ENCODE results near the gene CYTH1.

Gene CYTH1

GRCh38 chr17:78704594-78704993, 77.5 kb downstream of the CYTH1 start:
- H3K4me3 ChIP-seq (replicated peaks; ENCODE audit: low read depth, low read length) = no peak overlapping the region
- no peak for TF ChIP-seq CTCF (IDR thresholded peaks at IDR 0.05; ENCODE audit: low read depth, low read length, missing control alignments)
- no peak for DNase-seq (ENCODE audit: extremely low read depth, low read depth)

- no peak for TF ChIP-seq CTCF (IDR thresholded peaks at IDR 0.05; ENCODE audit: low read depth, low read length, missing control alignments)
- DNase-seq (ENCODE audit: extremely low read depth, low read depth) = no peak
- H3K4me3 ChIP-seq (replicated peaks; ENCODE audit: low read depth, low read length) = no peak overlapping the region
Measured at GRCh38 chr17:78697554-78698343, 84.3 kb downstream of the CYTH1 start.

- DNase-seq (ENCODE audit: extremely low read depth, low read depth) = no peak
- TF ChIP-seq CTCF (IDR thresholded peaks at IDR 0.05; ENCODE audit: low read depth, low read length, missing control alignments) = no peak
- H3K4me3 ChIP-seq (replicated peaks; ENCODE audit: low read depth, low read length) = no peak overlapping the region
Measured at GRCh38 chr17:78697122-78697521, 85.0 kb downstream of the CYTH1 start.

GRCh38 chr17:78696016-78696982, 85.8 kb downstream of the CYTH1 start:
- TF ChIP-seq CTCF (IDR thresholded peaks at IDR 0.05; ENCODE audit: low read depth, low read length, missing control alignments) = no peak
- DNase-seq (ENCODE audit: extremely low read depth, low read depth) = no peak
- H3K4me3 ChIP-seq (replicated peaks; ENCODE audit: low read depth, low read length) = no peak overlapping the region

GRCh38 chr17:78694805-78695531, 87.1 kb downstream of the CYTH1 start:
- H3K4me3 ChIP-seq (replicated peaks; ENCODE audit: low read depth, low read length) = no peak overlapping the region
- no peak for TF ChIP-seq CTCF (IDR thresholded peaks at IDR 0.05; ENCODE audit: low read depth, low read length, missing control alignments)
- DNase-seq (ENCODE audit: extremely low read depth, low read depth) = no peak

- TF ChIP-seq CTCF (IDR thresholded peaks at IDR 0.05; ENCODE audit: low read depth, low read length, missing control alignments) = no peak
- no peak overlapping the region for H3K4me3 ChIP-seq (replicated peaks; ENCODE audit: low read depth, low read length)
- DNase-seq (ENCODE audit: extremely low read depth, low read depth) = no peak
Measured at GRCh38 chr17:78693346-78694083, 88.6 kb downstream of the CYTH1 start.
